B cell (primary cell): ENCODE results near the gene COA8. TPM values are rescaled to one million over a fixed set of nuclear protein-coding genes. Genes with fewer than 3 reads are reported as not detected.
A peak's percentile ranks its signal among the peaks of the same experiment; 100 is the strongest.

ENCODE experiments used
- ATAC-seq: fragments of 200-7000 bp; cut with Tn5 transposase; one replicate; pipeline ENCODE4 v1.10.0; 2021; ENCODE audit warnings: low read depth, mild to moderate bottlenecking, moderate number of reproducible peaks, moderate library complexity
- CTCF ChIA-PET: fragments of 350-600 bp; sonication (Branson Sonifier 250); formaldehyde crosslinking; loops from one replicate; lab custom pipeline; 2021; ENCODE audit warnings: antibody characterized with exemption, inconsistent platforms; lab: Charles Lee
- POLR2A ChIA-PET: fragments of 350-600 bp; sonication (Branson Sonifier 250); formaldehyde crosslinking; loops from one replicate; lab custom pipeline; 2021; ENCODE audit warnings: antibody characterized with exemption; lab: Charles Lee
- DNase-seq: peaks from one replicate; pipeline ENCODE4 v3.0.0; 2013
- H2AFZ ChIP-seq: 2 replicates; pipeline ENCODE4 v1.6.1; 2012; ENCODE audit warnings: mild to moderate bottlenecking, low read depth, low read length; ENCODE audit not compliant: insufficient read depth, poor library complexity, severe bottlenecking
- H3K27ac ChIP-seq, 2 donors: 1 replicate in 1 of 2; 2 replicates in 1 of 2; pipeline ENCODE4 v1.5.1; 2012 to 2013; ENCODE audit warnings: low read length in 2 of 2, mild to moderate bottlenecking in 2 of 2, moderate library complexity in 1 of 2
- H3K27me3 ChIP-seq, 4 experiments: fragments of 200-600 bp in 1 of 4; sonication (generic) in 1 of 4; replicated peaks in 1 of 4; 1 replicate in 2 of 4; 2 replicates in 2 of 4; pipeline versions ENCODE4 v1.6.1 to v1.7.0; 2013 to 2016; ENCODE audit warnings: low read length in 3 of 4, mild to moderate bottlenecking in 2 of 4, mixed read lengths in 1 of 4, moderate library complexity in 1 of 4; ENCODE audit not compliant: insufficient read depth in 4 of 4, control insufficient read depth in 3 of 4; ENCODE audit errors: control extremely low read depth in 1 of 4
- H3K36me3 ChIP-seq, 2 experiments: replicated peaks in 1 of 2; 1 replicate in 1 of 2; 2 replicates in 1 of 2; pipeline versions ENCODE4 v1.6.1 to v1.7.1; 2013; ENCODE audit warnings: low read length in 1 of 2; ENCODE audit not compliant: insufficient read depth in 2 of 2, control insufficient read depth in 1 of 2; ENCODE audit errors: control extremely low read depth in 1 of 2, extremely low read depth in 1 of 2
- H3K4me1 ChIP-seq, 2 donors: fragments of 200-600 bp in 1 of 2; sonication (generic) in 1 of 2; 1 replicate in 1 of 2; 2 replicates in 1 of 2; pipeline versions ENCODE4 v1.5.1 to v1.6.1; 2013 to 2017; ENCODE audit warnings: low read length in 2 of 2; ENCODE audit not compliant: control insufficient read depth in 2 of 2, insufficient read depth in 2 of 2
- H3K4me2 ChIP-seq: replicated peaks from 2 replicates; pipeline ENCODE3; 2012; ENCODE audit warnings: mild to moderate bottlenecking, low read depth, low read length; ENCODE audit not compliant: poor library complexity, severe bottlenecking
- H3K4me3 ChIP-seq, 5 experiments: fragments of 200-600 bp in 1 of 5; sonication (generic) in 1 of 5; 1 replicate in 3 of 5; 2 replicates in 2 of 5; pipeline versions ENCODE4 v1.5.1 to v1.7.0; 2011 to 2016; ENCODE audit warnings: low read length in 4 of 5, mild to moderate bottlenecking in 4 of 5, low read depth in 2 of 5, control low read depth in 1 of 5, moderate library complexity in 1 of 5; ENCODE audit not compliant: insufficient read depth in 1 of 5; ENCODE audit errors: control extremely low read depth in 1 of 5, extremely low read depth in 1 of 5
- H3K79me2 ChIP-seq: fragments of 200-600 bp; sonication (generic); one replicate; pipeline ENCODE4 v1.6.0; 2016; ENCODE audit warnings: low read length; ENCODE audit not compliant: control insufficient read depth, insufficient read depth
- H3K9ac ChIP-seq: fragments of 200-600 bp; sonication (generic); 2 replicates; pipeline ENCODE4 v1.6.1; 2017; ENCODE audit warnings: mild to moderate bottlenecking, low read length, moderate library complexity
- H3K9me3 ChIP-seq, 3 donors: one replicate each; pipeline versions ENCODE4 v1.6.1 to v1.7.1; 2013; ENCODE audit warnings: low read length in 2 of 3; ENCODE audit not compliant: control insufficient read depth in 2 of 3, insufficient read depth in 1 of 3; ENCODE audit errors: control extremely low read depth in 1 of 3
- H4K20me1 ChIP-seq: 2 replicates; pipeline ENCODE4 v1.6.0; 2012; ENCODE audit warnings: mild to moderate bottlenecking, low read length; ENCODE audit not compliant: insufficient read depth, control insufficient read depth, poor library complexity, severe bottlenecking
- H3K27ac Mint-ChIP-seq: one replicate; pipeline ENCODE4 v1.8.0; 2021; ENCODE audit warnings: mixed read lengths
- H3K27me3 Mint-ChIP-seq: one replicate; pipeline ENCODE4 v1.8.0; 2021; ENCODE audit warnings: mixed read lengths
- H3K4me1 Mint-ChIP-seq: one replicate; pipeline ENCODE4 v1.8.0; 2021; ENCODE audit warnings: mixed read lengths
- H3K4me3 Mint-ChIP-seq: one replicate; pipeline ENCODE4 v1.8.0; 2021; ENCODE audit warnings: mixed read lengths
- H3K9me3 Mint-ChIP-seq: one replicate; pipeline ENCODE4 v1.8.0; 2022; ENCODE audit warnings: mixed read lengths; ENCODE audit not compliant: insufficient read depth
- EZH2 ChIP-seq: IDR thresholded peaks from 2 replicates; pipeline ENCODE4 v1.6.1; 2012; ENCODE audit warnings: borderline replicate concordance, low read depth, mild to moderate bottlenecking, moderate library complexity, low read length; ENCODE audit not compliant: insufficient read depth, poor library complexity, severe bottlenecking
- WGBS: methylation state at CpG from one replicate; pipeline ENCODE4 v1.1.5; 2013; ENCODE audit warnings: missing lambda C conversion rate; ENCODE audit not compliant: insufficient coverage; 5-methylcytosine and 5-hydroxymethylcytosine counted together
- intact Hi-C: fragments of 100-400 bp; cut with micrococcal nuclease; formaldehyde crosslinking; loops from one replicate; pipeline ENCODE4 v1.10.0; 2022
- polyA plus RNA-seq: library from polyadenylated mRNA; depleted of rRNA; stranded (reverse); fragments of >200 nt; gene quantifications from 2 replicates; pipeline ENCODE4 v1.2.3, GENCODE V29; 2012
- total RNA-seq, 2 donors: library from RNA; stranded (reverse); fragments of 120-200 nt in 1 of 2; gene quantifications; 1 replicate in 1 of 2; 2 replicates in 1 of 2; pipeline versions ENCODE4 v1.2.3 to v1.2.4, GENCODE V29; 2013 to 2022
- TF ChIP-seq, protein P1 (sequence below): fragments of 200-600 bp; IDR thresholded peaks from one replicate; pipeline ENCODE4 v1.8.0; 2022; ENCODE audit warnings: antibody characterized with exemption, mild to moderate bottlenecking

COA8 gene
- total and polyA plus RNA-seq, 2 donors (not counting 1 experiment from before 2014, with no cell fraction given): 7.5 to 24.9 TPM

DNA sequence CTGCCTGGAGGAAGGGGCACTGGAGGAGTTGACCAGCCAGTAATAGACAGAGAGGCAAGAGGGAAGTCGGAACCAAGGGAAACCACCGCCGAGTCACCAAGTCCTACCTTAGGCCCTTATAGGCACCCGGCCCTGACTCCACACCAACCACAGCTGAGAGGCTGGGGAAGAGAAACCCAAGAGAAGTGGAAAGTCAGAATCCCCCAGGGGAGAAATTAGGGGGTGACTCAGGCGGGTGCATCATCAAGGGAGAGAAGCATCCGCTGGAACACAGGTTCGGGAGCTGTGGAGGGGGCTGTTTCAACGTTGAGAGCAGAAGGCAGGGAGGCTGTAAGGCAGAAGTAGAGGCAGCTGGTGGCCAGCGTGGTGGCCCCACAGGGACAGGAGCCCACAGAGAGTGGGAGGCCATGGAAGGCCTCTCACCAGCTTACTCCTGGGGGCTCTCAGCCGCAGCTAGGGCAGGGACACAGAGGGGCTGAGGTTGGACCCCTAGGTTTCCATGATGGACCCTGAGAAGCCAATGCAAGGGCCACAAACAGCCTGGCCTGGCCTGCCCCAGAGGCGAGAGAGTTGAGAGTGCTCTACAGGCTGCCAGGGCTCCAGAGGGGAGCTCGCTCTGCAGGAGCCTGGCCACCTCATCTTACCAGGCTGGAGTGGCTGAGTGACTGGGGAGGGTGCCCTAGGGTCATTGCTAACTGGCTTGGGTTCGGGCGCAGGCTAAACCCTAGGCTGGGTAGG lies 35.2 kb upstream of the COA8 start:
- H3K36me3 ChIP-seq: peaks cover 0 to 6% of the 10 kb centered on the region in 2 experiments
- H3K4me1 Mint-ChIP-seq: peaks cover 53% of the 10 kb centered on the region
- TF ChIP-seq EZH2: no peak
- TF ChIP-seq, protein P1, sequence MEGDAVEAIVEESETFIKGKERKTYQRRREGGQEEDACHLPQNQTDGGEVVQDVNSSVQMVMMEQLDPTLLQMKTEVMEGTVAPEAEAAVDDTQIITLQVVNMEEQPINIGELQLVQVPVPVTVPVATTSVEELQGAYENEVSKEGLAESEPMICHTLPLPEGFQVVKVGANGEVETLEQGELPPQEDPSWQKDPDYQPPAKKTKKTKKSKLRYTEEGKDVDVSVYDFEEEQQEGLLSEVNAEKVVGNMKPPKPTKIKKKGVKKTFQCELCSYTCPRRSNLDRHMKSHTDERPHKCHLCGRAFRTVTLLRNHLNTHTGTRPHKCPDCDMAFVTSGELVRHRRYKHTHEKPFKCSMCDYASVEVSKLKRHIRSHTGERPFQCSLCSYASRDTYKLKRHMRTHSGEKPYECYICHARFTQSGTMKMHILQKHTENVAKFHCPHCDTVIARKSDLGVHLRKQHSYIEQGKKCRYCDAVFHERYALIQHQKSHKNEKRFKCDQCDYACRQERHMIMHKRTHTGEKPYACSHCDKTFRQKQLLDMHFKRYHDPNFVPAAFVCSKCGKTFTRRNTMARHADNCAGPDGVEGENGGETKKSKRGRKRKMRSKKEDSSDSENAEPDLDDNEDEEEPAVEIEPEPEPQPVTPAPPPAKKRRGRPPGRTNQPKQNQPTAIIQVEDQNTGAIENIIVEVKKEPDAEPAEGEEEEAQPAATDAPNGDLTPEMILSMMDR: no peak
- peaks cover 24% of the 10 kb centered on the region for H3K79me2 ChIP-seq
- H3K27ac Mint-ChIP-seq: peak overlapping the region; percentile 96
- H3K27me3 Mint-ChIP-seq: peaks cover 3% of the 10 kb centered on the region
- peaks cover 0 to 11% (median 3%) of the 10 kb centered on the region in 4 experiments for H3K27me3 ChIP-seq
- peaks cover 0 to 10% (median 0%) of the 10 kb centered on the region in 3 donors for H3K9me3 ChIP-seq
- H3K27ac ChIP-seq: peak overlapping the region; percentile 34 to 84
- DNase-seq: peak; percentile 87
- H2AFZ ChIP-seq: no peak overlapping the region
- H3K4me1 ChIP-seq: peaks cover 36 to 52% of the 10 kb centered on the region in 2 donors
- no peak overlapping the region for H3K9ac ChIP-seq
- ChIA-PET POLR2A (interaction anchor here (0.6 to 1.4 kb wide), 3 partner anchors 8 to 199 kb away, joined by 3 to 4 read pairs (median 3); partner anchors contain the start of gene BAG5), CTCF (interaction anchor here (1.0 to 6.2 kb wide), 5 partner anchors 9 to 34 kb away, joined by 3 to 42 read pairs (median 5); partner anchors contain the start of gene BAG5)
- peaks cover 33% of the 10 kb centered on the region for H4K20me1 ChIP-seq
- H3K4me2 ChIP-seq: peak overlapping the region; percentile 96
- intact Hi-C loops: loop anchor here (2.0 to 5.0 kb wide), 3 partner anchors 35 to 935 kb away; partner anchors contain the start of genes BAG5, COA8, RCOR1 and XRCC3
- H3K4me3 ChIP-seq: no peak overlapping the region
- ATAC-seq: peak; percentile 86
- H3K9me3 Mint-ChIP-seq: no peaks in the 10 kb centered on the region
- H3K4me3 Mint-ChIP-seq: peak overlapping the region; percentile 88
- 47% methylated on average over 8 of the region's 14 CpGs for WGBS
